Measurements from ENCODE around the gene UBL7.
A peak's percentile ranks its signal among the peaks of the same experiment; 100 is the strongest.

Gene UBL7

DNA sequence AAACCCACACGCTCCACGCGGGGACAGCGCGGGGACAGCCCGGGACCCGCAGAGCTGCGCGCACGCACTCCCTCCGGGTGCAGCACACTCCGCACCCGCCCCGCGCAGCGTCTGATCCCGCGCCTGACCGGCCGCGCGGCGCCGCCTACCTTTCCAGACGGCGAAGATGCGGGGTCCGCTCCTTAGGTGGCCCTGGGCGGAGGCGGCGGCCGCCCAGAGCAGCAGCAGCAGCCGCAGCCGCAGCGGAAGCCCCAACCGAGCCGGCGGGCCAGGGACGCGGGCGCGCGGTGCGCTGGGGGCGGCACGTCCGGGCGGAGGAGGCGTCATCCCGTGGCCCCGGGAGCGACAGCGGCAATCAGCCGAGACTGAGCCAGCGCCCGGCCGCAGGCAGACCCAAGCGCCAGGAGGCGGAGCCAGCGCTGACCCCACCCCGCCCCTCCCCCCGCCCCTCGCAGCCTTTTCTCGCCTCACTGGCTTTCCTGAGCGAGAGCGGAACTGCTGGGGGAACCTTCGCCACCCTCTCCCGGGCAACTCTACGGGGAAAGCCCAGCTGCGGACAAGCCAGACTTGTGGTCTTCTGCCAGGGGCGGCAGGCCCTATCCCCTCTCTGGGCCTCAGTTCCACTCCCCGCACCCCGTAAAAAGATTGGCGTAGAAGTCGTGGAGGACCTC is 27.2 kb downstream of the UBL7 start, which contains the start of gene SEMA7A:
SEMA7A (minus strand) TSS at position 367 of the 671 bp plus-strand sequence; CDS start at position 327, 40 bp downstream.
- peaks cover 19% of the 10 kb centered on the region for H3K36me3 ChIP-seq (ENCODE audit: control insufficient read depth, insufficient read depth, low read length)
- TF ChIP-seq, protein P1, sequence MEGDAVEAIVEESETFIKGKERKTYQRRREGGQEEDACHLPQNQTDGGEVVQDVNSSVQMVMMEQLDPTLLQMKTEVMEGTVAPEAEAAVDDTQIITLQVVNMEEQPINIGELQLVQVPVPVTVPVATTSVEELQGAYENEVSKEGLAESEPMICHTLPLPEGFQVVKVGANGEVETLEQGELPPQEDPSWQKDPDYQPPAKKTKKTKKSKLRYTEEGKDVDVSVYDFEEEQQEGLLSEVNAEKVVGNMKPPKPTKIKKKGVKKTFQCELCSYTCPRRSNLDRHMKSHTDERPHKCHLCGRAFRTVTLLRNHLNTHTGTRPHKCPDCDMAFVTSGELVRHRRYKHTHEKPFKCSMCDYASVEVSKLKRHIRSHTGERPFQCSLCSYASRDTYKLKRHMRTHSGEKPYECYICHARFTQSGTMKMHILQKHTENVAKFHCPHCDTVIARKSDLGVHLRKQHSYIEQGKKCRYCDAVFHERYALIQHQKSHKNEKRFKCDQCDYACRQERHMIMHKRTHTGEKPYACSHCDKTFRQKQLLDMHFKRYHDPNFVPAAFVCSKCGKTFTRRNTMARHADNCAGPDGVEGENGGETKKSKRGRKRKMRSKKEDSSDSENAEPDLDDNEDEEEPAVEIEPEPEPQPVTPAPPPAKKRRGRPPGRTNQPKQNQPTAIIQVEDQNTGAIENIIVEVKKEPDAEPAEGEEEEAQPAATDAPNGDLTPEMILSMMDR (IDR thresholded peaks at IDR 0.05; ENCODE audit: insufficient read depth, low read length, poor library complexity, severe bottlenecking), result no peak
- DNase-seq (ENCODE audit: extremely low read depth, insufficient read length), result peak; percentile 94

DNA sequence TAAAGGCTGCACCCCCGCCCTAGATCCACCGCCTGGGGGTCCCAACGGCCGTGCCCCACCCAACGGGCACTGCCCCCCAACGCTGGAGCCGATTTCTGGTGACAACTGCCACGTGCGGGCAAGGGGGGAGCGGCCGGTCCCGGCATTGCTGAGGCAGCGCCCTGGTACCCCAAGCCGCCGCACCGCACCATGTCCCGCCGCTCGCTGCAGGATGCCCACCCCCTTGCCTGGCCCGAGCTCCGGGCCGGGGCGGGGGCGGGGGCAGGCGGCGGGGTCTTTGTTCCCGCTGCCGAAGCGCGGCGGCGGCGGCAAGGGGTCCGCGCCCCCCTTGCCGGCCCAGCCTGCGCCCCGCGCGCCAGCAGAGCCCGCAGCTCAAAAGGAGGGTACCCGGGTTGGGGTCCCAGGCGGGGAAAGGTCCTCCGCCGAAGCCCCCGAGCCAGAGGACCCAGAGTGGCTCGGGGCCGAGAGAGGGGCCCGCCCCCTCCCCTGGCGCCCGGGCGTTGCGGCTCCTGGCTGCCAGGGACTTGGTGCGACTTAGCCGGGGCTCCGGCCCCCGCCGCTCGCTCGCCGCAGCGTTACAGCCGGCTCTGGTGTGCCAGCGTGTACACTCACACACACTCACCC is 27.9 kb downstream of the UBL7 start:
- TF ChIP-seq, protein P1 (IDR thresholded peaks at IDR 0.05; ENCODE audit: insufficient read depth, low read length, poor library complexity, severe bottlenecking), result no peak
- peaks cover 24% of the 10 kb centered on the region for H3K36me3 ChIP-seq (ENCODE audit: control insufficient read depth, insufficient read depth, low read length)
- no peak for DNase-seq (ENCODE audit: extremely low read depth, insufficient read length)
- peak overlapping the region; percentile 94 for H3K4me3 ChIP-seq (replicated peaks; ENCODE audit: low read depth, low read length)
- H3K27me3 ChIP-seq (replicated peaks; ENCODE audit: control insufficient read depth, insufficient read depth, low read length), result no peaks in the 10 kb centered on the region

More for the DNA sequence above, 27.2 kb downstream of the UBL7 start, which contains the start of gene SEMA7A:
- H3K4me3 ChIP-seq (replicated peaks; ENCODE audit: low read depth, low read length), result peak within 1 kb of the TSS; percentile 94
- H3K27me3 ChIP-seq (replicated peaks; ENCODE audit: control insufficient read depth, insufficient read depth, low read length), result no peaks in the 10 kb centered on the region

DNA sequence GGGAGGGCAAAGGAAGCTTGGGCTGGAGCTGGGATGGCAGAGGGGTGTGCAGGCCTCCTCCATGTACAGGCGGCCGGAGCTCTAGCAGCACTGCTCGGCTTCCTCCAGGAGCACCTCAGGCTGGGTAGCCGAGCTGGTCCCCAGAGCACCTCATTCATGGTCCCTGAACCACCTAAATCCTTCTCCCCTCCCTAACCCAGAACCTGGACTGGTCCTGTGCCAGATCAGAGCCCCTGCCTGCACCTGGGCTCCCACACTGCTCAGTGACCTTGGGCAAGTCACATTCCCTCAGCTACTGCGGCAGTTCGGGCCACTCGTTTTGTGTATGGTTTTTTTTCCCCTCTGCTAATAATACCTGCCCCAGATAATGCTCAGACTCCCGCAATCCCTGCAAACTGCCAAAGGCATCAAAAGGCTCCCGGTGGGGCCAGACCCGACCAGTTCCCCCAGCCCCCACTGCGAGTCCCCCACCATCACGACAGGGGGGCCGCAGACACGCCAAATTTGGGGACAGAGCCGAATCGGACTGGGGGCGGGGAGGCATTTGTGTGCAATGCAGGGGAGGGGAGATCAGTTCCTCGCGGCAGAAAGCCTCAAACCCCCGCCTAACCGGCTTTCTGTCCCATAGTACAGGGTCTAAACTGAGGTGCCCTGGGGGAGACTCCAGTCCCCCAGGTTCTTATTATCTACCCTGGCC is 28.5 kb downstream of the UBL7 start:
- Histone ChIP-seq H3K4me3 (replicated peaks; ENCODE audit: low read depth, low read length) (peak overlapping the region; percentile 94), H3K27me3 (replicated peaks; ENCODE audit: control insufficient read depth, insufficient read depth, low read length) (no peaks in the 10 kb centered on the region), H3K36me3 (ENCODE audit: control insufficient read depth, insufficient read depth, low read length) (peaks cover 27% of the 10 kb centered on the region)
- TF ChIP-seq, protein P1 (IDR thresholded peaks at IDR 0.05; ENCODE audit: insufficient read depth, low read length, poor library complexity, severe bottlenecking), result no peak
- DNase-seq (ENCODE audit: extremely low read depth, insufficient read length), result no peak

DNA sequence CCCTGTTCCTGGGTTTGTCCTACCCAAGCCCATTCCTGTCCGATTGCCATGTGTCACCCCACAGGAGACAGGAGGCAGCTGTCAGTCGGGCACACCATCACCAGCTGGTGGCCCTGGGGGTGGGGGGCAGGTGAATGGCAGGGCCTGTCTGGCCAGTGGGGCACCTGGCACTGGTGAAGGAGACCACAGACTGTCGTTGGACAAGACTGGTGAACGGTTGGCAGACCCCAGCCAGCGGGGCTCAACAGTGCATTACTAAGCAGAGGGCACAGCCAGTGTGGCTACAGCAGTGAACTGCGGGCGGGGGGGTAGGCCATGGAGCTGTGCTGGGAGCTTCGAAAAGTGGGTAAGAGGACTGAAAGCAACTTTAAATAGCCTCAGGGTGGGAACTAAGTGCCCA is 29.3 kb downstream of the UBL7 start:
- Histone ChIP-seq H3K27me3 (replicated peaks; ENCODE audit: control insufficient read depth, insufficient read depth, low read length) (no peaks in the 10 kb centered on the region), H3K4me3 (replicated peaks; ENCODE audit: low read depth, low read length) (peak overlapping the region; percentile 94), H3K36me3 (ENCODE audit: control insufficient read depth, insufficient read depth, low read length) (peaks cover 33% of the 10 kb centered on the region)
- TF ChIP-seq, protein P1 (IDR thresholded peaks at IDR 0.05; ENCODE audit: insufficient read depth, low read length, poor library complexity, severe bottlenecking), result no peak
- DNase-seq (ENCODE audit: extremely low read depth, insufficient read length), result no peak

DNA sequence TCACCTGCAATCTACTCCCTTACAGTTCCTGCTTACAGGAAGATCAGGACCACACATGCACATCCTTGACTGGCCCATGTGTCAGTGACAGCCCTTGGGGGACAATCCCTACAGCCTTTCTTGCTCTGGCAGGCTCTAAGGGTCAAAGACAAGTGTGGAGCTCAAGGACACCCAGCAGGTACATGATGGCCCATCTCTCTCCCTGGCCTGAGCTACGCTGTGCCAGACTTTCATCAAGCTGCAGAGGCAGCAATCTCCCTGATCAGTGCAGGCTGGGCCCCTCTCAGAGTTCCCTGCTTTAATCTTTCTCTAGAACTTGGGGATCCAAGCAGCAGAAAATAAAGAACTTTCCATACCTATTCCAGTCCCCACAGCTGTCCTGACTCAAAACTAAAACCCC is 29.8 kb downstream of the UBL7 start:
- TF ChIP-seq, protein P1 (IDR thresholded peaks at IDR 0.05; ENCODE audit: insufficient read depth, low read length, poor library complexity, severe bottlenecking), result no peak
- H3K27me3 ChIP-seq (replicated peaks; ENCODE audit: control insufficient read depth, insufficient read depth, low read length), result no peaks in the 10 kb centered on the region
- peaks cover 37% of the 10 kb centered on the region for H3K36me3 ChIP-seq (ENCODE audit: control insufficient read depth, insufficient read depth, low read length)
- peak overlapping the region; percentile 94 for H3K4me3 ChIP-seq (replicated peaks; ENCODE audit: low read depth, low read length)
- no peak for DNase-seq (ENCODE audit: extremely low read depth, insufficient read length)
